AG04449 (cell line): ENCODE results near the gene PLAA.

Source experiments
- CTCF ChIA-PET: fragments of 350-600 bp; formaldehyde crosslinking; extraction: SDS; loops from one replicate; lab custom pipeline; 2021; ENCODE audit warnings: antibody characterized with exemption; lab: Yijun Ruan, JAX
- POLR2A ChIA-PET: fragments of 400-600, 350-600 bp; formaldehyde crosslinking; extraction: SDS; loops from one replicate; lab custom pipeline; 2020; ENCODE audit warnings: antibody characterized with exemption, inconsistent platforms; lab: Yijun Ruan, JAX
- DNase-seq: peaks from one replicate; pipeline ENCODE4 v3.0.0-alpha.2; 2010; ENCODE audit warnings: low read depth, low spot score
- H3K4me3 ChIP-seq: 2 replicates; pipeline ENCODE4 v1.5.1; 2011; ENCODE audit warnings: low read depth, mild to moderate bottlenecking, control low read depth, low read length
- CTCF ChIP-seq: IDR thresholded peaks from one replicate; pipeline ENCODE4 v1.5.1; 2011; ENCODE audit warnings: mild to moderate bottlenecking, moderate library complexity, low read length, control low read depth, inconsistent platforms; ENCODE audit not compliant: insufficient read depth; ENCODE audit errors: missing control alignments

Gene PLAA

GRCh38 chr9:26919698-26920097, 27.3 kb downstream of the PLAA start:
- no peak for DNase-seq
- H3K4me3 ChIP-seq, result no peak overlapping the region
- POLR2A ChIA-PET, result no interaction called here
- CTCF ChIA-PET, result interaction anchor here (1.0 kb wide), 1 partner anchor 27 kb away, joined by 3 read pairs; no protein-coding TSS in a partner anchor
- TF ChIP-seq CTCF, result no peak

- no peak overlapping the region for H3K4me3 ChIP-seq
- ChIA-PET CTCF (no interaction called here), POLR2A (no interaction called here)
- no peak for TF ChIP-seq CTCF
- DNase-seq, result no peak
Observed at GRCh38 chr9:26913138-26913668, 33.8 kb downstream of the PLAA start.

- no peak overlapping the region for H3K4me3 ChIP-seq
- CTCF ChIA-PET, result no interaction called here
- POLR2A ChIA-PET, result no interaction called here
- no peak for TF ChIP-seq CTCF
- DNase-seq, result no peak
Observed at GRCh38 chr9:26904671-26905070, 42.4 kb downstream of the PLAA start.

GRCh38 chr9:26904070-26904469, 43.0 kb downstream of the PLAA start:
- DNase-seq, result no peak
- no peak overlapping the region for H3K4me3 ChIP-seq
- POLR2A ChIA-PET, result no interaction called here
- CTCF ChIA-PET, result no interaction called here
- TF ChIP-seq CTCF, result no peak

- H3K4me3 ChIP-seq, result peak overlapping the region; percentile 99
- TF ChIP-seq CTCF, result no peak
- POLR2A ChIA-PET, result interaction anchor here (0.8 kb wide), 1 partner anchor 32 kb away, joined by 3 read pairs; no protein-coding TSS in a partner anchor
- CTCF ChIA-PET, result interaction anchor here (0.6 kb wide), 1 partner anchor 26 kb away, joined by 3 read pairs; no protein-coding TSS in a partner anchor
- no peak for DNase-seq
Observed at GRCh38 chr9:26893030-26893676, 53.9 kb downstream of the PLAA start.

- ChIA-PET CTCF (interaction anchor here (0.6 to 1.6 kb wide), 5 partner anchors 27 to 384 kb away, joined by 3 to 6 read pairs (median 3); no protein-coding TSS in a partner anchor), POLR2A (interaction anchor here (0.8 to 1.2 kb wide), 4 partner anchors 23 to 55 kb away, joined by 3 to 5 read pairs (median 3); partner anchors contain the start of gene PLAA)
- TF ChIP-seq CTCF, result peak; percentile 56
- peak; percentile 19 for DNase-seq
- peak within 1 kb of the TSS; percentile 99 for H3K4me3 ChIP-seq
Observed at GRCh38 chr9:26892251-26893029, 54.6 kb downstream of the PLAA start, which contains the start of gene CAAP1. Gene CAAP1, minus strand, starts transcription at chr9:26892802. Its CDS starts 87 bp downstream, at chr9:26892715.
